ENCODE measurements around the gene HTR3D. TPM values are rescaled to one million over a fixed set of nuclear protein-coding genes. Genes with fewer than 3 reads are reported as not detected.
"Not testable (repeated sequence)": the region's sequence is repeated elsewhere in the genome, so short reads cannot be mapped to it uniquely, and the experiment has no call there.

The HTR3D gene
- total RNA-seq, 2 experiments from 2014 or later: not detected

DNA sequence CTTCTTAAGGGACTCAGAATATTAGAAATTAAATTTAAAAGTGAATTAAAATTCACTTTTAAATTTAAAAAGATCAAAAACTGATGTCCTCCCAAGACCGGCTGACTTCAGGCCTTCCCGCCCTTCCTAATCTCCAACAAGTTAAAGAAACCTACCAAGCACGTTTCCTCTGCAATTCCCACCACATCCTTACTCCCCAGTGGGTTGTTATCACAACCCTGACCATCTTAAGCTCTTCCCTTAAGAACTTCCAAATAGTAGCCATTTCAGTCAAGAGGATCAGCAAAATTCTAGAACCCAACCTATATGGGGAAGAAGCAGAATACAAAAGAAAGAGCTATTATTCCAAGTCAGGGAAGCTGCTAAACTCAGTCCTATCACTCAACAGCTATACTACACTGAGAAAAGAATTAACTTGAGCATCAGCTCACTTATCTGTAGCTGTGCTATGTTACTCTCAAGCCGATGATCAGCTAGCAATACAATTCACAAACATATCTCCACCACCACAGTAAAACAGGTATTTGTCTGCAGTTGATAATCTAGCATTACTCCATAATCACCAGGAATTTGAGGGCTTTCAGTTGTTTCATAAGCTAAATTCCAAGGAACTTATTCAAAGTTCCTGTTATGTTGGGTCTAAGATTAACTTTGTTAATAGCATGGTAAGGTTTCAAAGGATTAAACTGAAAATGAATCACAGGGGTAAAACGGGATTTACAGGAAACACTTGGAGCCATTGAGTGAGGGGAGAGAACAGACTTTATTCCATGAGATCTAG lies 28.2 kb upstream of the HTR3D start:
- H3K4me3 Mint-ChIP-seq: no peak overlapping the region
- no peaks in the 10 kb centered on the region for H3K9me3 Mint-ChIP-seq
- ATAC-seq (no peak), DNase-seq (no peak)
- ChIA-PET POLR2A (no interaction called here), CTCF (interaction anchor here (0.6 to 1.3 kb wide), 3 partner anchors 11 to 15 kb away, joined by 3 to 5 read pairs (median 4); partner anchors contain the start of gene ABCC5)
- H3K4me1 Mint-ChIP-seq (ENCODE audit: low read depth): peaks cover 11% of the 10 kb centered on the region
- no peaks in the 10 kb centered on the region for H3K27me3 Mint-ChIP-seq
- H3K36me3 Mint-ChIP-seq (ENCODE audit: low read depth): peaks cover 2% of the 10 kb centered on the region
- TF ChIP-seq, protein P1, sequence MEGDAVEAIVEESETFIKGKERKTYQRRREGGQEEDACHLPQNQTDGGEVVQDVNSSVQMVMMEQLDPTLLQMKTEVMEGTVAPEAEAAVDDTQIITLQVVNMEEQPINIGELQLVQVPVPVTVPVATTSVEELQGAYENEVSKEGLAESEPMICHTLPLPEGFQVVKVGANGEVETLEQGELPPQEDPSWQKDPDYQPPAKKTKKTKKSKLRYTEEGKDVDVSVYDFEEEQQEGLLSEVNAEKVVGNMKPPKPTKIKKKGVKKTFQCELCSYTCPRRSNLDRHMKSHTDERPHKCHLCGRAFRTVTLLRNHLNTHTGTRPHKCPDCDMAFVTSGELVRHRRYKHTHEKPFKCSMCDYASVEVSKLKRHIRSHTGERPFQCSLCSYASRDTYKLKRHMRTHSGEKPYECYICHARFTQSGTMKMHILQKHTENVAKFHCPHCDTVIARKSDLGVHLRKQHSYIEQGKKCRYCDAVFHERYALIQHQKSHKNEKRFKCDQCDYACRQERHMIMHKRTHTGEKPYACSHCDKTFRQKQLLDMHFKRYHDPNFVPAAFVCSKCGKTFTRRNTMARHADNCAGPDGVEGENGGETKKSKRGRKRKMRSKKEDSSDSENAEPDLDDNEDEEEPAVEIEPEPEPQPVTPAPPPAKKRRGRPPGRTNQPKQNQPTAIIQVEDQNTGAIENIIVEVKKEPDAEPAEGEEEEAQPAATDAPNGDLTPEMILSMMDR (IDR thresholded peaks at IDR 0.05): no peak
- no peak overlapping the region for H3K27ac Mint-ChIP-seq
- intact Hi-C loops (cut with micrococcal nuclease): no loop called here

- H3K9me3 Mint-ChIP-seq: no peaks in the 10 kb centered on the region
- ATAC-seq: no peak
- CTCF ChIA-PET: interaction anchor here (1.3 kb wide), 1 partner anchor 12 kb away, joined by 4 read pairs; no protein-coding TSS in a partner anchor
Measured at GRCh38 chr3:184004476-184004875, 27.1 kb upstream of the HTR3D start.

GRCh38 chr3:184005941-184006507 lies 25.5 kb upstream of the HTR3D start:
- CTCF ChIA-PET: interaction anchor here (1.2 to 1.6 kb wide), 4 partner anchors 10 to 110 kb away, joined by 3 to 14 read pairs (median 4); partner anchors contain the start of gene ABCC5
- DNase-seq (peak; percentile 37), ATAC-seq (peak; percentile 74)
- TF ChIP-seq, protein P1 (IDR thresholded peaks at IDR 0.05): no peak
- intact Hi-C loops (cut with micrococcal nuclease): no loop called here
- POLR2A ChIA-PET: interaction anchor here (1.1 kb wide), 1 partner anchor 10 kb away, joined by 3 read pairs; no protein-coding TSS in a partner anchor
- Mint-ChIP-seq H3K4me3 (no peak overlapping the region), H3K27me3 (no peaks in the 10 kb centered on the region), H3K4me1 (ENCODE audit: low read depth) (peaks cover 11% of the 10 kb centered on the region), H3K9me3 (no peaks in the 10 kb centered on the region), H3K36me3 (ENCODE audit: low read depth) (peaks cover 5% of the 10 kb centered on the region), H3K27ac (no peak overlapping the region)

More at GRCh38 chr3:184004476-184004875, 27.1 kb upstream of the HTR3D start:
- H3K27ac Mint-ChIP-seq: no peak overlapping the region
- peaks cover 11% of the 10 kb centered on the region for H3K4me1 Mint-ChIP-seq (ENCODE audit: low read depth)
- intact Hi-C loops (cut with micrococcal nuclease): no loop called here
- POLR2A ChIA-PET: no interaction called here
- TF ChIP-seq, protein P1 (IDR thresholded peaks at IDR 0.05): no peak
- no peak overlapping the region for H3K4me3 Mint-ChIP-seq
- H3K27me3 Mint-ChIP-seq: no peaks in the 10 kb centered on the region
- no peak for DNase-seq
- peaks cover 2% of the 10 kb centered on the region for H3K36me3 Mint-ChIP-seq (ENCODE audit: low read depth)

GRCh38 chr3:184007143-184007813 lies 24.3 kb upstream of the HTR3D start:
- ChIA-PET CTCF (interaction anchor here (0.6 to 1.7 kb wide), 6 partner anchors 8 to 112 kb away, joined by 3 to 14 read pairs (median 3); partner anchors contain the start of gene ABCC5), POLR2A (interaction anchor here (1.1 to 1.2 kb wide), 2 partner anchors 11 to 127 kb away, joined by 3 read pairs; partner anchors contain the start of gene EIF2B5)
- H3K36me3 Mint-ChIP-seq (ENCODE audit: low read depth); DNase-seq; ATAC-seq; H3K27ac Mint-ChIP-seq; H3K4me3 Mint-ChIP-seq; H3K27me3 Mint-ChIP-seq; H3K9me3 Mint-ChIP-seq; intact Hi-C loops (cut with micrococcal nuclease): not testable (repeated sequence)
- H3K4me1 Mint-ChIP-seq (ENCODE audit: low read depth): peaks cover 11% of the 10 kb centered on the region

DNA sequence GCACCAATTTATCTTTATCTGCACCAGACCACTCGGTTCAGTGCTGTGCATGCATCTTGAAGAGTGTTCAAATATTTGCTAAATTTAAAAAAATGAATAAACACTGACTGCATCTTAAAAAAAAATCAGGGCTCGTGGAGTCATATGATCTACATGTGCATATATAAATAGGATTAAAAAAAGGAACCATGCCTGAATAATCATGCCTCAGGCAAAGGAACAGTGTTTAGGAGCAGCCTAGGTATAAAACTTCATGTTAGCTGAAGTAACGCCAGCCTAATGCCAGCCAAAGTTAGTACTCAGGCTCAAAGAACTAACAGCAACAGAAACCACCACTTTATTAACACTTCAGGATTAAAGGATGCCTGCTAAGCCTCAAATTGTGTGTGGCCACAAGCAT lies 23.4 kb upstream of the HTR3D start:
- no peaks in the 10 kb centered on the region for H3K27me3 Mint-ChIP-seq
- TF ChIP-seq, protein P1 (IDR thresholded peaks at IDR 0.05): no peak
- H3K36me3 Mint-ChIP-seq (ENCODE audit: low read depth): peaks cover 12% of the 10 kb centered on the region
- no peaks in the 10 kb centered on the region for H3K9me3 Mint-ChIP-seq
- H3K27ac Mint-ChIP-seq: no peak overlapping the region
- DNase-seq (no peak), ATAC-seq (no peak)
- ChIA-PET CTCF (interaction anchor here (0.7 to 1.7 kb wide), 3 partner anchors 63 to 247 kb away, joined by 3 read pairs; no protein-coding TSS in a partner anchor), POLR2A (interaction anchor here (1.0 to 1.2 kb wide), 2 partner anchors 126 to 165 kb away, joined by 3 to 4 read pairs; partner anchors contain the start of gene EIF2B5)
- no peak overlapping the region for H3K4me3 Mint-ChIP-seq
- peaks cover 11% of the 10 kb centered on the region for H3K4me1 Mint-ChIP-seq (ENCODE audit: low read depth)
- intact Hi-C loops (cut with micrococcal nuclease): no loop called here

Measured in activated CD8-positive, alpha-beta T cell treated with anti-CD3 and anti-CD28 coated beads for 36 hours (primary cell).